Mammary epithelial cell (primary cell): Measurements from ENCODE around the gene COPS7B.

Source experiments
- EZH2 ChIP-seq: IDR thresholded peaks from 2 replicates; pipeline ENCODE4 v1.6.1; 2012; ENCODE audit warnings: low read length, inconsistent platforms, borderline replicate concordance
- TF ChIP-seq, protein P1 (sequence below), 2 donors: IDR thresholded peaks in 1 of 2; conservative IDR thresholded peaks in 1 of 2; 2 replicates each; pipeline ENCODE4 v1.5.1; 2011 to 2012; ENCODE audit warnings: inconsistent platforms in 2 of 2, low read length in 2 of 2, mild to moderate bottlenecking in 2 of 2, control low read depth in 1 of 2, low read depth in 1 of 2; ENCODE audit not compliant: insufficient read depth in 1 of 2; ENCODE audit errors: extremely low read depth in 1 of 2

DNA sequence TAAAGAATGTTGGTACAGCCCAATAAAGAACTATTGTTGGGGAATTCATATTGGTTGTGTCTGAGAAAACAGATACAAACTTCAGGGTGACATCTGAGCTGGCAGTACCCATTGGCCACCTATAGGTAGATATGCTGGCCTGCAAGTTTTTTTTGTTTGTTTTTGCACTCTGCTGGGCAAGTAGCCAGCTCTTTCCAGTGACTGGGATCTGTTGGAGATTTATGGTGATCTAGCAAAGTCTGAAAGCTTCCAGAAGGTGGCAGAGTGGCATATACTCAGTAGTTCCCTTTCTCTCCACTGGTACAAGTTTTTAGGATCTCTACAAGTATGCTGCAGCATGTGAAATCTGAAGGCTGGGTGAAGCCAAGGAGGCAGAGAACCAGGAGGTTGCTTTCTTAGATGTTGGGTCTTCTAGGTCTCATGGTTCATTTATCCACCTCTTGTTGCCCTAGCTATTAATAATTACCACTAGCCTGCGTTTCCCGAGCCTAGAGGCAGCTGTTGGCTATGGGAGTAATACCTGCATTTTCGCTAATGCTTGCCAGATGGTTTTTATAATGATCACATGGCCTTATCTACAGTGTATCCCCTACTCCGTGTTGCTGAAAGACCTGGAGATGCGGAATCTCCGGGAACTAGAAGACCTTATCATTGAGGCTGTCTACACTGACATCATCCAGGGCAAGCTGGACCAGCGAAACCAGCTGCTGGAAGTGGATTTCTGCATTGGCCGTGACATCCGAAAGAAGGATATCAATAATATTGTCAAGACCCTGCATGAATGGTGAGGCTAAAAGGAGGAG, 9.5 kb downstream of the COPS7B start:
- TF ChIP-seq EZH2: no peak
- TF ChIP-seq, protein P1, sequence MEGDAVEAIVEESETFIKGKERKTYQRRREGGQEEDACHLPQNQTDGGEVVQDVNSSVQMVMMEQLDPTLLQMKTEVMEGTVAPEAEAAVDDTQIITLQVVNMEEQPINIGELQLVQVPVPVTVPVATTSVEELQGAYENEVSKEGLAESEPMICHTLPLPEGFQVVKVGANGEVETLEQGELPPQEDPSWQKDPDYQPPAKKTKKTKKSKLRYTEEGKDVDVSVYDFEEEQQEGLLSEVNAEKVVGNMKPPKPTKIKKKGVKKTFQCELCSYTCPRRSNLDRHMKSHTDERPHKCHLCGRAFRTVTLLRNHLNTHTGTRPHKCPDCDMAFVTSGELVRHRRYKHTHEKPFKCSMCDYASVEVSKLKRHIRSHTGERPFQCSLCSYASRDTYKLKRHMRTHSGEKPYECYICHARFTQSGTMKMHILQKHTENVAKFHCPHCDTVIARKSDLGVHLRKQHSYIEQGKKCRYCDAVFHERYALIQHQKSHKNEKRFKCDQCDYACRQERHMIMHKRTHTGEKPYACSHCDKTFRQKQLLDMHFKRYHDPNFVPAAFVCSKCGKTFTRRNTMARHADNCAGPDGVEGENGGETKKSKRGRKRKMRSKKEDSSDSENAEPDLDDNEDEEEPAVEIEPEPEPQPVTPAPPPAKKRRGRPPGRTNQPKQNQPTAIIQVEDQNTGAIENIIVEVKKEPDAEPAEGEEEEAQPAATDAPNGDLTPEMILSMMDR (conservative IDR thresholded peaks at IDR 0.05 in 1 of 2, IDR thresholded peaks at IDR 0.05 in 1 of 2; ENCODE audit: extremely low read depth in 1 of 2, insufficient read depth in 1 of 2, low read depth in 1 of 2, low read length in 2 of 2): peak; percentile 55 to 56
